ENCODE results near the gene TAS2R20. TPM values are rescaled to one million over a fixed set of nuclear protein-coding genes. Genes with fewer than 3 reads are reported as not detected.

The TAS2R20 gene
- total and polyA plus RNA-seq, 2 experiments from 2014 or later: 3.9 TPM; not detected in 1

GRCh38 chr12:10957741-10958140 lies 40.4 kb downstream of the TAS2R20 start (continued):
- no peak for TF ChIP-seq CTCF (conservative IDR thresholded peaks at IDR 0.05; ENCODE audit: low read depth in 2 of 2)
- TF ChIP-seq, protein P1, sequence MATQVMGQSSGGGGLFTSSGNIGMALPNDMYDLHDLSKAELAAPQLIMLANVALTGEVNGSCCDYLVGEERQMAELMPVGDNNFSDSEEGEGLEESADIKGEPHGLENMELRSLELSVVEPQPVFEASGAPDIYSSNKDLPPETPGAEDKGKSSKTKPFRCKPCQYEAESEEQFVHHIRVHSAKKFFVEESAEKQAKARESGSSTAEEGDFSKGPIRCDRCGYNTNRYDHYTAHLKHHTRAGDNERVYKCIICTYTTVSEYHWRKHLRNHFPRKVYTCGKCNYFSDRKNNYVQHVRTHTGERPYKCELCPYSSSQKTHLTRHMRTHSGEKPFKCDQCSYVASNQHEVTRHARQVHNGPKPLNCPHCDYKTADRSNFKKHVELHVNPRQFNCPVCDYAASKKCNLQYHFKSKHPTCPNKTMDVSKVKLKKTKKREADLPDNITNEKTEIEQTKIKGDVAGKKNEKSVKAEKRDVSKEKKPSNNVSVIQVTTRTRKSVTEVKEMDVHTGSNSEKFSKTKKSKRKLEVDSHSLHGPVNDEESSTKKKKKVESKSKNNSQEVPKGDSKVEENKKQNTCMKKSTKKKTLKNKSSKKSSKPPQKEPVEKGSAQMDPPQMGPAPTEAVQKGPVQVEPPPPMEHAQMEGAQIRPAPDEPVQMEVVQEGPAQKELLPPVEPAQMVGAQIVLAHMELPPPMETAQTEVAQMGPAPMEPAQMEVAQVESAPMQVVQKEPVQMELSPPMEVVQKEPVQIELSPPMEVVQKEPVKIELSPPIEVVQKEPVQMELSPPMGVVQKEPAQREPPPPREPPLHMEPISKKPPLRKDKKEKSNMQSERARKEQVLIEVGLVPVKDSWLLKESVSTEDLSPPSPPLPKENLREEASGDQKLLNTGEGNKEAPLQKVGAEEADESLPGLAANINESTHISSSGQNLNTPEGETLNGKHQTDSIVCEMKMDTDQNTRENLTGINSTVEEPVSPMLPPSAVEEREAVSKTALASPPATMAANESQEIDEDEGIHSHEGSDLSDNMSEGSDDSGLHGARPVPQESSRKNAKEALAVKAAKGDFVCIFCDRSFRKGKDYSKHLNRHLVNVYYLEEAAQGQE (IDR thresholded peaks at IDR 0.05; ENCODE audit: unreplicated experiment): no peak
- TF ChIP-seq CREB1 (CRISPR knock-in tag; IDR thresholded peaks at IDR 0.05; ENCODE audit: low read depth): no peak
- no peak for TF ChIP-seq EZH2 (IDR thresholded peaks at IDR 0.05; ENCODE audit: low read depth, unreplicated experiment)
- no peak for TF ChIP-seq EZH2phosphoT487 (IDR thresholded peaks at IDR 0.05; ENCODE audit: unreplicated experiment)
- no peak for TF ChIP-seq ZNF331 (CRISPR knock-in tag; IDR thresholded peaks at IDR 0.05; ENCODE audit: low read depth)
- TF ChIP-seq, protein P2, sequence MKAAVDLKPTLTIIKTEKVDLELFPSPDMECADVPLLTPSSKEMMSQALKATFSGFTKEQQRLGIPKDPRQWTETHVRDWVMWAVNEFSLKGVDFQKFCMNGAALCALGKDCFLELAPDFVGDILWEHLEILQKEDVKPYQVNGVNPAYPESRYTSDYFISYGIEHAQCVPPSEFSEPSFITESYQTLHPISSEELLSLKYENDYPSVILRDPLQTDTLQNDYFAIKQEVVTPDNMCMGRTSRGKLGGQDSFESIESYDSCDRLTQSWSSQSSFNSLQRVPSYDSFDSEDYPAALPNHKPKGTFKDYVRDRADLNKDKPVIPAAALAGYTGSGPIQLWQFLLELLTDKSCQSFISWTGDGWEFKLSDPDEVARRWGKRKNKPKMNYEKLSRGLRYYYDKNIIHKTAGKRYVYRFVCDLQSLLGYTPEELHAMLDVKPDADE (IDR thresholded peaks at IDR 0.05): no peak

DNA sequence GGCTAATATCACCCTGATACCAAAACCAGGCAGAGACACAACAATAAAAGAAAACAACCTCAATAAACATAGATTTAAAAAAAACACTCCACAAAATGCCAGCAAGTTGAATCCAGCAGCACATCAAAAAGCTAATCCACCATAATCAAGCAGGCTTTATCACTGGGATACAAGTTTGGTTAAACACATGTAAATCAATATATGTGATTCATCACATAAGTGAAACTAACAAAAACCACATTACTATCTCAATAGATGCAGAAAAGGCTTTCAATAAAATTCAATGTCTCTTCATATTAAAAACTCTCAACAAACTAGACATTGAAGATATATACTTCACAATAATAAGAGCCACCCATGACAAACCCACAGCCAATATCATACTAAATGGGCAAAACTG lies 42.0 kb downstream of the TAS2R20 start:
- peaks cover 7% of the 10 kb centered on the region for H3K9me3 Mint-ChIP-seq
- no peak overlapping the region for H3K4me3 Mint-ChIP-seq
- H3K27ac ChIP-seq (ENCODE audit: low read depth): no peak overlapping the region
- H3K4me1 Mint-ChIP-seq: no peaks in the 10 kb centered on the region; the same call in 2 of the 3 replicates
- H3F3A ChIP-seq (replicated peaks; ENCODE audit: low read depth): no peaks in the 10 kb centered on the region
- peaks cover 20% of the 10 kb centered on the region for H3K79me2 ChIP-seq (replicated peaks; ENCODE audit: insufficient read depth)
- no peaks in the 10 kb centered on the region for H3K9me2 ChIP-seq (ENCODE audit: insufficient read depth)
- no peak overlapping the region for H2AFZ ChIP-seq
- ATAC-seq: no peak
- no peaks in the 10 kb centered on the region for H3K36me3 ChIP-seq (ENCODE audit: insufficient read depth)
- no peaks in the 10 kb centered on the region for H3K4me1 ChIP-seq (ENCODE audit: insufficient read depth)
- no peak overlapping the region for H3K27ac Mint-ChIP-seq
- no peak for TF ChIP-seq NANOG (IDR thresholded peaks at IDR 0.05; ENCODE audit: borderline replicate concordance)
- no peak for TF ChIP-seq CTCF (conservative IDR thresholded peaks at IDR 0.05; ENCODE audit: low read depth in 2 of 2)
- TF ChIP-seq, protein P2 (IDR thresholded peaks at IDR 0.05): no peak
- TF ChIP-seq CREB1 (CRISPR knock-in tag; IDR thresholded peaks at IDR 0.05; ENCODE audit: low read depth): no peak
- TF ChIP-seq, protein P1 (IDR thresholded peaks at IDR 0.05; ENCODE audit: unreplicated experiment): no peak
- no peak overlapping the region for H3K4me2 ChIP-seq
- DNase-seq (ENCODE audit: low spot score): no peak
- H3K27me3 ChIP-seq (ENCODE audit: insufficient read depth): no peaks in the 10 kb centered on the region
- peaks cover 10% of the 10 kb centered on the region; the same call in 2 of the 3 replicates for H3K36me3 Mint-ChIP-seq (ENCODE audit: low read depth)
- no peak overlapping the region for H3K4me3 ChIP-seq
- H3K27me3 Mint-ChIP-seq (ENCODE audit: insufficient read depth, low read depth, poor library complexity): no peaks in the 10 kb centered on the region
- H4K20me1 ChIP-seq (replicated peaks; ENCODE audit: insufficient read depth): no peaks in the 10 kb centered on the region; the same call in 1 of the 2 replicates
